NCI-H69 (cell line): ENCODE measurements around the gene ARID1B.

Experiments used
- DNase-seq: peaks from one replicate; lab custom pipeline; 2025; lab: John Stamatoyannopoulos, UW

ARID1B gene

DNA sequence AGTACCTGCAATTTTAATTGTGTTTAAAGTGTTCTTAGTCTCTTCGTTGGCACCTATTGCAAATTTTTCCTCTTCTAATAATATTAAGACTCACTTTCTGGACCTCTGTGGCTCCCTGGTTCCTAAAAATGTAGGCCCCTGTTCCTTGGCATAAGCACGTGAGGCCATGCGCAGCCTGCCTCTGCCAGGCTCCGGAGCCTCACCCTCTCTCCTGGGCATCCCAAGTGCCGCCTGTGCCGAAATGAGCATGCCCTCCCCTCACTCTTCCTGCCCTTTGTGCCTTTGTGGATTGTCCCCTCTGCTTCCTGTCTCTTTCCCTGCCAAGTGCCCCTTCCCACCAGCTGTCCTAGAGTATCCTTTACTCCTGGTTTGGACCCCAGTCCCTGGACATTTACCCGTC, 300.1 kb downstream of the ARID1B start:
- DNase-seq: no peak

DNA sequence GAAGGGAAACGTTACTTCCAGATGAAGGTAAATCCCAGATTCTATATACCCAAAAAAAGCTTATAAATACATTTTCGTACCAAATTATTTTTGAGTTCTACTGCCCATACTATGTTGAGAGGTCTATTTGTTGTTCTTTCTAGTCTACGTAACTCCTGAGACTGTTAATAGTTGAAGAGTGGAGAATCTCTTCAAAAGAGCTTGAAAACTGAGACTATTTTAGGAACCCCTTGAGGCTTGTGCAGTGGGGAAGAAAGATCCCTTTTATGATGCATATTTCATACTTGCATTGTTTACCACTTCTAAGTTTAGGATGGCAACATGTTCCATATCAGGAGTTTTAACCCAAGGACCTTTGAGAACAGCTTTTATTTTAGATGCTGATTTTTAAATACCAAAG, 301.1 kb downstream of the ARID1B start:
- no peak for DNase-seq

DNA sequence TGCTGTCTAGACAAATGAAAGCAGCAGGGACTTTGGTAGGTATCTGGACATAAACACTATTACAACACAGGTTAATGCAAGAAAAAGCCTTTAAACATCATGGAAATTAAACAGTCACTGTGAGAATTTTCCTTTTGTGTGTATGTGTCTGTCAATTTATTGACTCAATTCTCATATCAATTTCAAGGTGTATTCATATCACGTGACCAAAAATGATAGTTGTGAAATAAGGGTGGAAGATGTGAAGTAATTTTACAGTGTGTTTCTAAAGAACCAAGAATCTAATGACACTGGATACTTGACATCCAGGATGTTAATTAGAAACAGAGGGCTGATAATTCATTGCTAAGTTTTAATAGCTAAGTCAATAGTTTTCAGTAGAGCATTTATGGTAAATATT, 302.1 kb downstream of the ARID1B start:
- peak; percentile 31 for DNase-seq

DNA sequence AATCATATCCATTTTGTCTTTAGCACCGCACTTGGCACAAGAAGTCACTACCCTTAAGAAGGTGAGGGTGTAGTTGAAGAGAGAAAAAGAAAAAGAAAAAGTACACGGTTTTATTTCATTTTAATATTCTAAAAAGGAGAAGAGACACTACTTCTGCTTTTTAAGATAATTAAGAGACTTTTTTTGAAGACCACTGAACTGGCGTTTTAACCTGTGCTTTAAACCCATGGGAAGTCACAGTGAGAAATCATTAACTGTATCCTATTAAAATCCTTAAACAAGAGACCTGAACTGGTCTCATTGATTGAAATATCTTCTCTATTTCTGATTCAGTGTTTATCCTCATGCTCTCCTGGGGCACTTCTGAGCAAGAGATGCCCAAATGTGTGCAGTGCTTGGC, 302.6 kb downstream of the ARID1B start:
- DNase-seq: no peak

DNA sequence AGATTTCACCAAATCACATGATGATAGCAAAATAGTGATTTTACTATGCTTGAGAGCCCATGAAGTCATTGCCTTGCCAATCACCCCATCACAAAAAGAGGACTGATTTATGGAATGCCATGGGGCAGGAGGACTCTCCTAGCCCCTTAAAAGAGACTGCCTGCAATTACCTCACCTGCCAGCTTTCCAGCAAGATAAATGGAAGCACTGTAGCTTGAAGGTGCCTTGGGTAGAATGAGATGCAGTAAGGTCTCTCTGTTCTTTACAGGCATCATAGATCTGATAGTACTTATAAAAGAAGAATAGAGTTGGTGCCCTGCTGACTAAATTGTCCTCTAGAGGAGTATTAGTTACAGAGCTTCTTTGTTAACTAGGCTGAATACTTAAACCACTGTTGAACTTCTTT, 303.8 kb downstream of the ARID1B start:
- peak; percentile 62 for DNase-seq

DNA sequence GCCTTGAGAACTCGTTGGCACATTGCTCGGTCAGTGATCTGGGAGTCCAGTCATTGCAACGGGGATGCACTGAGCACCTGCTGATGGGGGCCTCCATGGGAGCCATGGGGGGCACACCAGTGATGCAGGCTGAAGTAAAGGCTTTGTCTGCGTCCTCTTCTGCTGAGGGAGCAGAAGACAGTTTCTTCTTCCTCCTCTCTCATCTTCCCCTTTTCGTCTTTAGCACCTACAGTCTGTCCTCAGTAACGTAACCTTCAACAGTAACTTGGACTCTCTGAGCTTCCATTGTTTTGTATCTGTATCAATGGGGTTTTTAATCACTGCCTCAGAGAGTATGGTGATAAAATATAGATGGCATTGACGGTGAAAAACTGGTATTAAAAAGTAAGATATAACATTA, 306.2 kb downstream of the ARID1B start:
- DNase-seq: no peak

DNA sequence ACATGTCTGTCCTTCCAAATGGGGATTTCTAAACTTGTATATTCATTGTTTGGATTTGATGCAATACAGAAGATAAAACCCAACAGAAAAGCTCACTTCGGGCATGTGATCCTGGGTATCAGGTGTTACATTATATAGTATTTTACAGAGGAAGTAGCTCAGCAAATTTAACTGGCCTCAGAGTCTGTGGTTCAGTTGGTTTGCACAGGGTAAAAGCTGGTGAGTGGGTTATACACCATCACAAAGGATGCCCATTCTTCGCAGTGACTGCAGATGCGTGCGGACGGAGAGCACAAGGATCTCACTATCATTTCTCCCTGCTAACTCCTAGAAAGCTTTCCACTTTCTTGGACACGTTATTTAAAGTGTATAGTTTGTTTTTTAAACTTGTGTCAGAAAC, 309.5 kb downstream of the ARID1B start:
- DNase-seq: no peak

DNA sequence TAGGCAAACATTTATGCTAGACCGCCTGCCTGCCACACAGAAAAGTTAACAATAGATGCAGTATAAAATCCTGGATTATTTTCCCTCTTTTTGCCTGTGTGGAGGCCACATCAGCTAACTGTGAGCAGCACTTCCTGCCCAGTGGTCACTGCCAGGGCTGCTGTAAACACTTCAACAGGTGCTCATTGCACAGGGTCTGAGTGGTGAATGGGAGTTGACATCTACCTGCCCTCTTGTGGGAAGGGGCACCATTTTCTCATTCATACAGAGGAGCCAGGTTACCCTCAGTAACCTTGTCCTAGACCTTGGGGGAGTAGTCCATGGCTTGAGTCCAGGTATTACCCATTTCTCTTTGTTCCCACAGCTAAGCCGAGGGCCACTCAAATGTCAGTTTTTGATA, 310.8 kb downstream of the ARID1B start:
- peak; percentile 14 for DNase-seq

DNA sequence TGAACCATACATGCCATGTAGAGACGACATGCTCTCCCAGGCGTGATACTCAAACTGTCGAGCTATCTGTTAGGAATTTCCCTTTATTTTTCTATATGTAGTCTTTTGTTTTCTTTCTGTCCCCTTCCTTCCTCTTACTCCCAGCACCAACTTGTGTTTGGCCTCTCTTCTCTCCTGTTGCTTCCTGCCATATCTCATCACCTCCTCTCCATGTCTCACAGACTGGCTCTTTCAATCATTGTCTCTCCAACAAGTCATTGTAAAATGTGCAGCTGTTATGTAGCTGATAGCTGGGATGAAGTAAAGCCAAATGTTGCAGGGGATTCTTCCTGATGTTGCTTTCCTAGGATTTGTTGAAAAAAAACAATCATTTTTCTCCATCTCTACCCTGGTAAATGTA, 311.7 kb downstream of the ARID1B start:
- no peak for DNase-seq

DNA sequence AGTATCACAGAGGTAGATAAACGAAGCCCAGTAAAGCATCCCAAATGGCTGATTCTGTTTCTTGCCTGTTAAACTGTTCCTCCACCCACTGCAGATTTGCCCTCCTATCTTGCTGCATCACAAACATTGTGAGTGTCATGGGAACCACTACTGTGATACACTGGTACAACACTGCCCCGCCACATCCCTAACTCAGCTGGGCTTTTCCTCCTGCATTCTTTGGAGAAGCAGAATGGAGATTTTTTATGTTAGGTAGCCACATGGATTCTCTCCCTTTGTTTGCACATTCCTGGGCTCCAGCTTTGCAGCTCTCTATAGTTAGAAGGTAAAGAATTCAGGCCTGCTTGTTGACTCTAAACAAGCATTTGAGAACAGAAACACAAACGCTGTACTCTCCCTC, 312.1 kb downstream of the ARID1B start:
- DNase-seq: peak; percentile 26

DNA sequence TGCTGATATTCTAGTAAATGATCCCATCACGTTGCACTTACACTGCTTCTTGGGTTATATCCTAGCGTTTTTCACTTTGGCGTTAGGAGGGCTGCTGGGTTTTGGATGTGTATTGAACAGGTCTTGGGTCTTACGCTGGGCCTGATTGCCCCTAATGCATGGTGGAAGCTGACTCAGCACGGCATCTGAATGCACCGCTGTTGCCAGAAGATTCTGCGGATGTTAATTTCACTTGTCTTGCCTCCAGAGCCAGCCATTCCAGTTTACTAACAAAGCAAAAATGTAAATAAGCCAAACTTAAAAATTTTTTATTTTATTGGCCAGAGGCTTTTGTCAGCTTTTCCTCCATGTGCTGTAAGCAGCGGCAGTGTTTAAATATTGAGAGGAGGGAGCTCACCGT, 312.7 kb downstream of the ARID1B start:
- no peak for DNase-seq

DNA sequence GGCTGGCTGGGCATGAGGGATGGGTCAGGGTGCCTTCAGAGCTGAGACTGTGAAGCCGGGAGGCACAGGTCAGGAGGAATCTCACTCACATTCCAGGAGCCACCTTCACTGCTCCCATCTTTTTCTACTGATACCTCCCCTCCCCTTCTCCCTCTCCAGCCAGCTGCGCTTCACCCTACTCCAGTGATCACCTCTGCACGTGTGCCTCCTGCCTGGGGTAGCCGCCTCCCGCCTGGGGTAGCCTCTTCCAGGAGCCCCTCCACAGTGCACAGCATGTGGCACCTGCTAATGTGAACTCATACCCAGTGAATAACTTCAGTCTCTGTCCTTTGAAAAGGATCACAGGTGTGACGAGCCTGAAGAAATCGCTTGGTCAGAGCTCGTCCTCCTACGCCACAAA, 313.6 kb downstream of the ARID1B start:
- DNase-seq: no peak

DNA sequence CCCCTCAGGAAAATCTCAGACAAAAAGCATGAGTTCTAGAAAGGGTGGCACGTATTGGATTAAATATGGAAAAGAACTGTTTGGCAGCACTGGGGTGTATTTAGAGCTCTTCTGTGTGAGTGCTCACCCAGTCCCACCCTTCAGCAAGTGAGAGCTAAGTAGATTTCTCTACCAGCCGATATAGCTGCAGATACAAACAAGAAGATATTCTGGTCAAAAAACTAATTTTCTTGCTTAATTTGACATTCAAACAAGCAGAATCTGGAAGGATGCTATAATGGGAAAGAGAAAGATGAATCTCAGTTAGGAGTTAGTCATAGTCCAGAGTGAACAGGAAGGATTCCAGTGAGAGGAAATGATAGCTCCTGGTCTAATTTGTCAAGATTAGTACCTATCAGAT, 314.1 kb downstream of the ARID1B start:
- no peak for DNase-seq

DNA sequence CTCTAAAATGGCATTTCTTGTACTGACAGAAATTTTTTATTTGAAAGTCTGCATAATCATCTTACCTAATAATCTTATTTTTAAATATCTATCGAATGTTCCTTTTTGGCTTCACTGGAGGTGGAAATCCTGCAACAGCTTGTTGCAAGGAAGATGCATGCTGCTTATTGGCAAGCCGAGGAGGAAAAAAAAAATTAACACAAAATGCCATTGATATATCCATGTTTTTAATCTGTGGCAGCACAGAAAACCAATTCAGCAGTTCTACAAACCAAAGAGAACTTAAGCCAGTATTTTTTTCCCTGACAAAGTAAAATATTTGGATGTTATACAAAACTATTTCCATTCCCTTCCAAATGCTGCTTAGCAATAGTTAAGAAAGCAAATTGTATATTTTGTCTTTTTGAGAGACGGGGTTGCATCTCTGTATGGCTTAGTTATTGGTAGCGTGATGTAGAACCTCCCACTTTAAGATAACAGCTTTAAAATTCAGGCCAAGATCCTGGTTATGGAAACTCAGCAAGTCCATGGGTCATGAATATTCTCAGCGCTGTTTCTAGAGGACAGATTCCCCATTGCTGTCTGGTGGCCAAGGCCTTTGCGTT, 314.8 kb downstream of the ARID1B start:
- DNase-seq: no peak

DNA sequence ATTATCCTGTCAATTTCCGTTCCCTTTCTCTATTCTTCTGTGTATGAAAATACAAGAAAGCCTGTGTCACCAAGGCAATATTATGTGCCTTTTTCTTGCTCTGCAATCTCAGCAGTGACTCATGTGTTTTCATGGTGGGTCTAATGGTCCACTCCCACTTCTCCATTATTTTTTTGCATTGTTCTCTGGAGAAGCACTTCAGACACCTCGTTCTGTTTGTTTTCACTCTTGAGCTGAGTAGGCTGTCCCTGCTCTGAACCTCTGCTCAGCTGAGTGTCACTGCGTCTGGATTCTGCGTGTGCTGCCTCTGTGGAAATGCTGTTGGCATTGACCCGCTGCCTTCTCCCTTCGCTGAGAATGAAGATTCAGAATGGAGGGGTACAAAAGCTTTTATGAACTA, 315.6 kb downstream of the ARID1B start:
- DNase-seq: peak; percentile 46

DNA sequence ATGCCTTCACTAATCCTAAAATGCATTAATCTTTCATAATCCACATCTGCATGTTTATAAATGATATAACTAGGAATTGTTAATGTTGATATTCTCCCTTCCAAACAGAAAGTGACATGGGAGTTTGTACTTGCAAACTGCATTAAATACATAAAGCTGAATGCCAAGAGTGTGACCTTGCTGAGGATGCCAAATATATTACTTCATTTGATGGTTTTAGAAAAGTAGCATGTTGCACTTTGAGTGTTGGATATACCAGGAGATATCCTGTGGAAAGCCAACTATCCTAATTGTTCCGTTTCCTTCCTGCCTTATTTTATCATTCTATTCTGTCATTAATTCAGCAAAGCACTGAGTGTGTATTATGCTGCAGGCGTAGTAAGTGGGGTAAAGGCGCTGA, 316.4 kb downstream of the ARID1B start:
- DNase-seq: no peak

DNA sequence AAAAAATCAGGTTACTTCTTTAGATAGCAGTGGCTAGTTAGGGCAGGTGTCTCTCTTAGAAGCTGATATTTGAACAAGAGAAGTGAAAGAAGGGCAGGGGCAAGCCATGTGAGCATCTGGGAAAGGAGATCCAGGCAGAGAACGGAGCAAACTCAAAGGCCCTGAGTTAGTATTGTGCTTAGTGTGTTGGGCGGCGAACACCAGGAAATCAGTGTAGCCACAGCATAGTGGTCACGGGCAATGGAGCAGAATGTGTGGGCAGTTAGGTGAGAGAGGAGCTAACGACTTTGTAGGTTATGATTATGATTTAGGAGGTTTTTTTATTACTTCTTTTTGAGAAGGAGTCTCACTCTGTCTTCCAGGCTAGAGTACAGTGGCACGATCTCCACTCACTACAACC, 316.9 kb downstream of the ARID1B start:
- no peak for DNase-seq

DNA sequence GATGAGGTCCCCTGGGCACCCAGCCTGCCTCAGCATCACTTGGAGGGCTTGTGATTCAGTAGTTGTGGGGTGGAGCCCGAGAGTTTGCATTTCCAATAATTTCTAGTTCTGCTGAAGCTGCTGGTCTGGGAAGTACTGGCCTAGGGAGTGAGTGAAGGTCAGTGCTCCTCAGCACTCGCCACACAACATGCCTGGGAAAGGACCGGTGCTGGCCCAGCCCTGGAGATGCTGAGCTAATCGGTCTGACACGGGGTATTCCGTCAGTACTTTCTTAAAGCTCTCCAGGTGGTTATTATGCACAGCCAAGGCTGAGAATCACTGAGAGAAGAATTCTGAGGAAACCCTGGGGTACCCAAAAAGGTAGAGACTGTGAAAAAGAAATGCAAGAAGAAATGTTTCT, 317.9 kb downstream of the ARID1B start:
- DNase-seq: no peak

DNA sequence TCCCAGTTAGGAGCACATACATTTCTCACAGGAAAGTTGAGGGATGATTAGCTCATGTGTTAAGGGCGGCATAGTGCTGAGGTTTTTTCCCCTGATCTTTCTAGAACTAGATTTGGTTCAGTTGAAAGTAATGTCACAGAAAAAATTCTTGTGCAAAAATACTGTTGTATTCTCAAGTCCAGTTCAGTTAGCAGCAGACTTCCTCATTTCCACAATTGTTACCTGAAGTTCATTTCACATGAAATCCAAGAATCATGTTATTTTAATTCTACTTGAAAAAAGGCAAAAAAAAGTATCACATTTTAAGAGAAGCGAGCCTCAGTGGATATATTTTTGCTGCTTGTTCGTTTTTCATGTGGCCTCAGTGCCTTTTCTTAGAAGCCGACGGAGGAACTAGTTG, 318.4 kb downstream of the ARID1B start:
- no peak for DNase-seq

DNA sequence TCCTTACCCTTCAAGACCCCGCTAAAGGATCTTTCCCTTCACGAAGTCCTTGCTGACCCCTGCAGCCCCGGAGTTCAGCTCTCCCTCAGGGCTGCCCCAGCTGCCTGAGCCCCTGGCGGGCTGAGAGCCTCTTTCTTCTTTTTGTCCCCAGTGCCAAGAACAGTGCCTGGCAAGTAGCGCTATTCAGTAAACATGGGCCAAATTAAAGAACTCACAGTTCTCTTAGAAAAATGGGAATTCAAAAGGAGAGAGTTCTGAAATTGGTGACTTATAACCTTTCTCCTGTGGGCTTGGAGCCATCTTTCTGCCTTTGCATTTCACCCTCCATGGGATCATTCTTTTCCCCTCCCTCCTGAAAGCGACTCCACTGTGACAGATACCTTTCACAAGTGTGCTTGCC, 318.9 kb downstream of the ARID1B start:
- DNase-seq: no peak

DNA sequence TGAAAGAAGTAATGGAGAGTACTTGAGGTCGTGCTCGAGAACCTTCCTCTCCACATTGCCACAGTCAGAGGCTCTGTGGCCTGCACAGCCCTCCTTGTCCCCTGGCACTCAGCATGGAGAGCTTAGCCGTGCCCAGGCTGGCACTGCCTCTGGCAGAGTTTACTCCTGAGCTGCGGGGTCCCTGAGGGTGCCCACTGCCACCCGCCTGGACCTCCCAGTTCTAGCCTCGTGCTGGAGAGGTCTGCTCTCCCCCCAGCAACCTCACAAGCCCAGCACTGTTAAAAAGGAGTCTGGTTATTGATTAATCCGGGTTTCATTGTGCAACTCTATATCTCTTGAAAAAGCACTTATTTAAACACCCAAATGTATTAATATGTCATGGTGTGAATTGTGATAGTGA, 319.3 kb downstream of the ARID1B start:
- DNase-seq: no peak

DNA sequence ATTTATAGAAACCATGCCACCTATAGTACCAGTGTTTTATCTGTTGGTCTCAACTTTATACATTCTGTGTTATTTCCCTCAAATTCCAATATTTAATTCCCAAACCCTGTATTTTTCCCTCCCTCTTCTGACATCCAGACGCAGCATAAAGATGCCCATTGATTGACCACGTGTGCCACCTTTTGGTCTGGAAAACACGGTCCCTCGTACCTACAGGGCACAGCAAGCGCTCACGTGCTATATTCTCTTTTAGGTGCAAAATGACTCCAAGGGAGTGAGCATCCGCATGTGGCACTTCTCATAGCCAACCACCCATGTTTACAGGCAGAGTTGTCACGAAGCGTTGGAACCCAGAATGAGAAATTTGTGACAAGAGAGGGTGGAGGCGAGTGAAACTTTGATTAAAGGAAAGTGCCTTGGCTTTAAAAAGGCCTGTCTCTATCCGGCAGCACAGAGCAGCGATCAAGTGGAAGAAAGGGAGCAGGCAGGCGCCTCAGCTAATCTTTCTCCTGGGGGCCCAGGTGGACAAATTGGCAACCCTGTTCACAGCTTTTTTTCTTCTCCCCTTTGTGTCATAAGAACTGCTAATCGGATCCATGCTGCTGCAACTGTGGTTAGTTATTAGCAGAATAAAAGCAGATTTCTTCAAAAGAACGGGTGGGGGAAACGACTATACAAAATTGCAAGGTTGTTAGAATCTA, 320.2 kb downstream of the ARID1B start:
- DNase-seq: no peak

DNA sequence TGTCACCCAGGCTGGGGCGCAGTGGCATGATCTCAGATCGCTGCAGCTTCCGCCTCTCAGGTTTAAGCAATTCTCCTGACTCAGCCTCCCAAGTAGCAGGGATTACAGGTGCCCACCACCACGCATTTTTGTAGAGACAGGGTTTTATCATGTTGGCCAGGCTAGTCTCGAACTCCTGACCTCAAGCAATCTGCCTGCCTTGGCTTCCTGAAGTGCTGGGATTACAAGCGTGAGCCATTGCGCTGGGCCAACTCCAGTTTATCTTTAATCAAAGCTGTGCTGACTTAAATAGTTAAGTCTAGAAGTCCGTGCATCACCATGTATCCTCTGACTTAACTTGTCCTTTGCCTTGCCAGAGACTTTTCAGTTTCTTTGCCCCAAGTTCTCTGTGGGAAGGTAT, 321.8 kb downstream of the ARID1B start:
- DNase-seq: no peak

DNA sequence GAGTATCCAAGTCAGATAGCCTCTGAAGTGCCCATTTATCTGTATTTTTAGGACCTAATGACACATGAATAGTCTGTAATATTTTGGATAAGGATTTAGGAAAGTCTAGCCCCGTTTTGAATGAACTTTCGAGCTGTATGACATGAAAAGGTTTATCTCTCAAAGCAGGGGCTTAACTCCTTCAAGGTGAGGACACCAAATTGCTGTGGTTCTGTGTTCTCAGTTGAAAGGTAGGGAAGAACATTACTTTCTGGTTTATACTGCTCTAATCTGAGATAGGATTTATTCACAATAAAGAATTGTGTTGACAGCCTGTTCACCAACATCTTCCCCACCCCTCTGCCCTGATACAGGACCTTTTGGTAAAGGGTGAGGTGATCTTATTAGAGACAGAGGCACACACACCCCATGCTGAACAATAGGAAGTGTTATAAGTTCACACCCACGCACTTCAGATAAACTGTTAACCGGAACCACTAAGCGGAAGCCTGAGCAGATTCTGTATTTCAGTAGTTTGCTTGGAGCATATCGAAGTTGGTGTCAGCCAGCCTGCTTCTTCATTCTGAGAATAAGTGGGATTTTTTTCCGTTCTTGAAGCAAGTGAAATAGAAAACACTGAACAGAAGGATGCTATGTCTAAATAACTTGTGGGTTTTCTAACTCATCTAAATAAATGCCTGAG, 322.9 kb downstream of the ARID1B start:
- DNase-seq: no peak
